Peyer's patch (tissue), 4 donors: Measurements from ENCODE around the gene SLC29A2.

Source experiments
- POLR2A ChIP-seq, 2 donors: fragments of 450-650 bp; IDR thresholded peaks; one replicate each; pipeline ENCODE4 v1.5.1; 2017; ENCODE audit warnings: antibody characterized with exemption in 2 of 2, mild to moderate bottlenecking in 2 of 2, moderate library complexity in 2 of 2
- TF ChIP-seq, protein P1 (sequence below), 6 experiments: fragments of 450-650 bp in 4 of 6; fragments of 200-600 bp in 2 of 6; sonication (generic) in 1 of 6; IDR thresholded peaks; one replicate each; pipeline ENCODE4 v1.5.1; 2017 to 2019; ENCODE audit warnings: antibody characterized with exemption in 6 of 6, mild to moderate bottlenecking in 3 of 6, moderate library complexity in 1 of 6

DNA sequence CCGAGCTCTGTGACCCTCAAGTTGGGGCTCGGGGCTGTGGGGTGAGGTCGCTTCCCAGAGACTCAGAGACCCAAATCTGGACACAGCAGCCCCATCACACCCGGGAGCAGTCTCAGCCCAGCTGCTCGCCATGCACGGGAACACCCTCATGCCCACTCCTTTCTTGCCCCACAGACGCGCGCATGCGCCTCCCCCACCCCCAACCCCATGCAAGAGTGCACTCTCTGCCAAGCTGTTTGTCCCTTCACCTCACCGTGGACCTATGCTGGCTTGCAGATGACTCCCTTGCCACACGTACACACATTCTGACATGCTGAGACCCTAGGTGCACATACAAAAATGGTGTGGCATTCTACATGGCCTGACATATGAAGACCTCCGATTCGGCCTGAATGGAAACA is 54.2 kb downstream of the SLC29A2 start:
- TF ChIP-seq, protein P1, sequence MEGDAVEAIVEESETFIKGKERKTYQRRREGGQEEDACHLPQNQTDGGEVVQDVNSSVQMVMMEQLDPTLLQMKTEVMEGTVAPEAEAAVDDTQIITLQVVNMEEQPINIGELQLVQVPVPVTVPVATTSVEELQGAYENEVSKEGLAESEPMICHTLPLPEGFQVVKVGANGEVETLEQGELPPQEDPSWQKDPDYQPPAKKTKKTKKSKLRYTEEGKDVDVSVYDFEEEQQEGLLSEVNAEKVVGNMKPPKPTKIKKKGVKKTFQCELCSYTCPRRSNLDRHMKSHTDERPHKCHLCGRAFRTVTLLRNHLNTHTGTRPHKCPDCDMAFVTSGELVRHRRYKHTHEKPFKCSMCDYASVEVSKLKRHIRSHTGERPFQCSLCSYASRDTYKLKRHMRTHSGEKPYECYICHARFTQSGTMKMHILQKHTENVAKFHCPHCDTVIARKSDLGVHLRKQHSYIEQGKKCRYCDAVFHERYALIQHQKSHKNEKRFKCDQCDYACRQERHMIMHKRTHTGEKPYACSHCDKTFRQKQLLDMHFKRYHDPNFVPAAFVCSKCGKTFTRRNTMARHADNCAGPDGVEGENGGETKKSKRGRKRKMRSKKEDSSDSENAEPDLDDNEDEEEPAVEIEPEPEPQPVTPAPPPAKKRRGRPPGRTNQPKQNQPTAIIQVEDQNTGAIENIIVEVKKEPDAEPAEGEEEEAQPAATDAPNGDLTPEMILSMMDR (IDR thresholded peaks at IDR 0.05) = no peak
- TF ChIP-seq POLR2A (IDR thresholded peaks at IDR 0.05) = no peak
